Stimulated activated effector memory CD8-positive, alpha-beta T cell treated with anti-CD3 and anti-CD28 coated beads, Interleukin-12 subunit alpha, Interleukin-12 subunit beta, amount 100 ng/mL, for 72 hours (primary cell): ENCODE results near the gene GJB3.
A peak's percentile ranks its signal among the peaks of the same experiment; 100 is the strongest.

ENCODE experiments used
- ATAC-seq: fragments of 150-1000 bp; cut with Tn5 transposase; 2 replicates; pipeline ENCODE4 v1.10.0; 2021
- DNase-seq, 2 donors: peaks; one replicate each; pipeline ENCODE4 v3.0.0; 2021 to 2022; ENCODE audit warnings: low spot score in 2 of 2
- H3K27ac Mint-ChIP-seq: one replicate; pipeline ENCODE4 v1.8.0; 2022; ENCODE audit warnings: mild to moderate bottlenecking, mixed read lengths
- H3K36me3 Mint-ChIP-seq: one replicate; pipeline ENCODE4 v1.8.0; 2022; ENCODE audit warnings: mild to moderate bottlenecking, mixed read lengths
- H3K4me1 Mint-ChIP-seq: one replicate; pipeline ENCODE4 v1.8.0; 2022; ENCODE audit warnings: mixed read lengths
- H3K4me3 Mint-ChIP-seq: one replicate; pipeline ENCODE4 v1.8.0; 2022; ENCODE audit warnings: mild to moderate bottlenecking, mixed read lengths
- H3K9me3 Mint-ChIP-seq: one replicate; pipeline ENCODE4 v1.8.0; 2022; ENCODE audit warnings: mixed read lengths

The GJB3 gene

DNA sequence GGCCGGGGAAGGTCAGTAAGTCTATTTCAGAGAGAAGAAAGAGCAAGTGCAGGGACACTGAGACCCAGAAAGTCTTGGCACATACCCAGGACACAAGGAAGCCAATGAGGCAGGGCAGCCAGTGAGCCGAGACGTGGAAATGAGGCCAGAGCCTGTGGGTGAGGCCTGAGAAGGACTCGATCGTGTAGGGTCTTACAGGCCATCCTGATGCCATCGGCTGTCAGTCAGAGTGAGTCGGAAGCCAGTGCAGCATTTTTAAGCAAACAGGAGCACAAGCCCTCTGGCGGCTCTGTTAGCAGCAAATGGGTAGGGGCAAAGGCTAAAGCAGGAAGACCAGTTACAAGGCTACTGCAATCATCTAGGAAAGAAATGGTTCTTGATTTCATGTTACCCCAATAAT, 6.1 kb upstream of the GJB3 start:
- no peak overlapping the region for H3K27ac Mint-ChIP-seq
- no peaks in the 10 kb centered on the region for H3K4me1 Mint-ChIP-seq
- H3K9me3 Mint-ChIP-seq = no peaks in the 10 kb centered on the region
- no peak for DNase-seq
- H3K4me3 Mint-ChIP-seq = no peak overlapping the region
- ATAC-seq = no peak
- no peaks in the 10 kb centered on the region for H3K36me3 Mint-ChIP-seq

DNA sequence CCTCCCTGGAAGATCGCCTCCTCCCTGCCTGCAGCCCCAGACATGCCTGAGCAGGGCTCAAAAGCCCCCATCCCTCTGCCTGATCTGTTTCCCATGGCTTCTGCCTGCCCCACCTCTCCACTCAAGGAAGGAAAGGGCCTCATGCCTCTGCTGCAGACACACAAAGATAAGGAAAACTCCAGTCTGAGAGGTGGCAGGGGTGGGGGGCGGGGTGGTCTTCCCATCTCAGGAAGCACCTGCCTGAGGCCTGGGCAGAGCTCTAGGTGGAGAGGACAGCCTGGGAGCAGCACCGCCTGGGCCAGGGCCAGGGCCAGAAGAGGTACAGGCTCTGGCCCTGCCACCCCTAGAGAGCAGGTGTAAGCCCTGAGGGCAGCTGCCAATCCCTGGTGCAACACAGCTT, 4.1 kb upstream of the GJB3 start:
- DNase-seq (no peak), ATAC-seq (no peak)
- H3K27ac Mint-ChIP-seq = no peak overlapping the region
- no peaks in the 10 kb centered on the region for H3K9me3 Mint-ChIP-seq
- no peak overlapping the region for H3K4me3 Mint-ChIP-seq
- H3K4me1 Mint-ChIP-seq = no peaks in the 10 kb centered on the region
- H3K36me3 Mint-ChIP-seq = no peaks in the 10 kb centered on the region

DNA sequence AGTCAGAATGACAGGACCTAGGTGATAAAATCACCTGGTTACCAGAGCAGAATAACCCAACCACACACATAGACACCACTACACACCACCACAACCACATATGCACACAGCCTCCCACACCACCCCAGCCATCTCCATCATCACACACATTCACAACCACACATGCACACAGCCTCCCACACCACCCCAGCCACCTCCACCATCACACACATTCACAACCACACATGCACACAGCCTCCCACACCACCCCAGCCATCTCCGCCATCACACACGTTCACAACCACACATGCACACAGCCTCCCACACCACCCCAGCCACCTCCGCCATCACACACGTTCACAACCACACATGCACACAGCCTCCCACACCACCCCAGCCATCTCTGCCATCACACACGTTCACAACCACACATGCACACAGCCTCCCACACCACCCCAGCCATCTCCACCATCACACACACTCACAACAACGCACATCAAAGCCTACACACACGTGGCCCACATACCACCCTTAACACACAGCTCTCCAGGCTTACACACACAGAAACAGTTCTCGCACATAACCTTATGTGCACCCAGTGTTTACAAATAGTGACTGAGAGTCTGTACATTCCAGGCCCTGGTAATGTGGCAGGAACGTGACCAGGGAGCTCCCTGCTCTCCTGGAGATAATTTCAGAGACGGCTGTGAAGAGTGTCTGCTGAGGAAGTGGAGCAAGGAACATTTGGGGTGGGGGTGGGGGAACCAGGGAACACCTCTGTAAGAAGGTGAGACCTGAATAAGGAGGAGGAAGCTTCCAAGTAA, 3.3 kb upstream of the GJB3 start:
- no peak overlapping the region for H3K27ac Mint-ChIP-seq
- DNase-seq = no peak
- H3K36me3 Mint-ChIP-seq = no peaks in the 10 kb centered on the region
- H3K9me3 Mint-ChIP-seq = no peaks in the 10 kb centered on the region
- no peak for ATAC-seq
- H3K4me1 Mint-ChIP-seq = no peaks in the 10 kb centered on the region
- no peak overlapping the region for H3K4me3 Mint-ChIP-seq

DNA sequence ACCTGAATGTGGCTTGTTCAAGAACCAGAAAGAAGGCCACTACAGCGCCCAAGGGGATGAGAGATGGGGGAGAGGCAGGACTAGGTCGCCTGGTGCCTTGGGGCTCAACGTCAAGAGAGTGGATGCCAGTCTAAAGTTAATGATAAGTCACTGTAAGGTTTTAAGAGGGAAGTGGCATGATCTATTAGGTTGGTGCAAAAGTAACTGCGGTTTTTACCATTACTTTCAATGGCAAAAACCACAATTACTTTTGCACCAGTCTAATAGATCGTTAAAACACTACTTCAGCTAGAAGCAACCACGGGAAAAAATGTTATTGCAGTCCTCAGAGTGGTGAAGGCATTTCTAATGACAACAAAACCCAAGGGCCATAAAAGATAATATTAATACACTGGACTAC, 2.6 kb upstream of the GJB3 start:
- no peak overlapping the region for H3K27ac Mint-ChIP-seq
- H3K4me1 Mint-ChIP-seq = no peaks in the 10 kb centered on the region
- H3K4me3 Mint-ChIP-seq = no peak overlapping the region

DNA sequence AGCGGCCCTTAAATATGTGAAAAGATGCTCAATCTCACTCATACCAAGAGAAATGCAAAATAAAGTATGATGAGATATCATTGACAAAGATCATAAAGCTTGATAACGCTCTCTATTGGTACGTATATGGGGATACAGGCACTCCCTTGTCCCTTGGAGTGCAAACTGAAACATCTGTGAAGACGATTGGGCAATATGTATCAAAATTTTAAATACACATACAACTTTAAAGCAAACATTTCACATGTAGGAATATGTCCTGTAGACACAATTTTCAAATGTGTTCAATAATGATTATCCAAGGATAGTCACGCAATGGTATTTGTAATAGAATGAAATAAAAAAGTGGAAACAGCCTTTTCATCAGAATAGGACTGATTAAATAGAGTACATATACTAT, 2.0 kb upstream of the GJB3 start:
- H3K36me3 Mint-ChIP-seq = no peaks in the 10 kb centered on the region
- no peak overlapping the region for H3K4me3 Mint-ChIP-seq
- H3K27ac Mint-ChIP-seq = no peak overlapping the region
- DNase-seq (no peak), ATAC-seq (no peak)
- no peaks in the 10 kb centered on the region for H3K9me3 Mint-ChIP-seq
- H3K4me1 Mint-ChIP-seq = no peaks in the 10 kb centered on the region

More for the DNA sequence above, 2.6 kb upstream of the GJB3 start:
- Mint-ChIP-seq H3K36me3 (no peaks in the 10 kb centered on the region), H3K9me3 (no peaks in the 10 kb centered on the region)
- DNase-seq = no peak
- no peak for ATAC-seq

DNA sequence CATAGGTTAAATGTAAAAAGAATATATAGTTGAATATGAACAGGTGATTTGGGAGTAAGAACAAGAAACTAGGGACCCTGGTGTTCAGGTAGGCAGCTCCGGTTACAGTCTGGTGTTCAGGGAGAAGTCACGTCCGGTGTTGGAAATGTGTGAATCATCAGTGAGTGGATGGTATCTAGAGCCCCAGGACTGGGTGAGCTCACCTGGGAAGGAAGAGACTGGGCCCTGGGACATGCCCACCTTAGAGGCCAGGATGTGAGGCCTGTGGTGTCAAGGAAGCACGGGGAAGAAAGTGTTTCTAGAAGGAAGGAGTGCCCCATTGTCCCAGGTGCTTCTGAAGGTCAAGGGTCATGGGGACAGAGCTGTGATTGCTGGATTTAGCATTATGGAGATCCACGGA, 1.5 kb upstream of the GJB3 start:
- H3K4me3 Mint-ChIP-seq = no peak overlapping the region
- H3K9me3 Mint-ChIP-seq = no peaks in the 10 kb centered on the region
- no peak for DNase-seq
- no peak for ATAC-seq
- H3K36me3 Mint-ChIP-seq = no peaks in the 10 kb centered on the region
- no peaks in the 10 kb centered on the region for H3K4me1 Mint-ChIP-seq
- no peak overlapping the region for H3K27ac Mint-ChIP-seq

DNA sequence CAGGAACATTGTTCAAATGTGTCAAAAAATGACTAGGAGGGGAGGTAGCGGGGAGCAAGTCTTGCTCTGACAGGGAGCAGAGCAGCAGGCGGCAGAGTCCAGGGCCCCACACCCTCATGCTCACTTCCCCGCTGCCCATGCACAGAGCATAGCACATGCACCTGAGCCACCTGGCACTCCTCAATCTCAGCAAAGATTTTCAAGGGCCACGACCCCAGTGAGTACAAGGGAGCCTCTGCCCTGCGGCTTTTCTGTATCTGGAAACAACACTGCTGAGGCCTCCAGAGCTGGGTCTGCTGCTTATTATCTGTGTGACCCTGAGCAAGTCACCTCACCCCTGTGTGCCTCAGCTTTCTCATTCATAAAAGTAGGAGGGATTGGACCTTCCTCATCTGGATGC, 1.1 kb upstream of the GJB3 start:
- ATAC-seq = no peak

DNA sequence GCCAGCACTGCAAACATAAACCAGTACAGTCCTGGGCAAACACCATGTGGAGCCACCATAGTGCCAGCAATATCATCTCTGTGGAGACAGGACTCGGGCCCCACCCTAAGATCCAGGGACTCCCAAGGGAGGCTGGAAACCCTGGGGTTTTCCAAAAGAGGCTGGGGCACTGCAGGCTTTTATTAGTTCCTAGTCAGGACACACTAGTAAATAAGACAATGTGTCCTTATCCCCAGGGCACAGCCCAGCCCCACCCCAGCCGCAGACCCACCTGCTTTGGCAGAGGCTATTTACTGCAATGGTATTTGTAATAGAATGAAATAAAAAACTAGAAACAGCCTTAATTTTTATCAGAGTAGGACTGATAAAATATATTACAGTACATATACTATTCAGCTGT, 486 bp upstream of the GJB3 start:
- H3K4me3 Mint-ChIP-seq = no peak overlapping the region

More for the DNA sequence above, 1.1 kb upstream of the GJB3 start:
- no peaks in the 10 kb centered on the region for H3K36me3 Mint-ChIP-seq
- no peaks in the 10 kb centered on the region for H3K9me3 Mint-ChIP-seq
- no peaks in the 10 kb centered on the region for H3K4me1 Mint-ChIP-seq
- H3K27ac Mint-ChIP-seq = no peak overlapping the region
- no peak for DNase-seq
- H3K4me3 Mint-ChIP-seq = no peak overlapping the region

DNA sequence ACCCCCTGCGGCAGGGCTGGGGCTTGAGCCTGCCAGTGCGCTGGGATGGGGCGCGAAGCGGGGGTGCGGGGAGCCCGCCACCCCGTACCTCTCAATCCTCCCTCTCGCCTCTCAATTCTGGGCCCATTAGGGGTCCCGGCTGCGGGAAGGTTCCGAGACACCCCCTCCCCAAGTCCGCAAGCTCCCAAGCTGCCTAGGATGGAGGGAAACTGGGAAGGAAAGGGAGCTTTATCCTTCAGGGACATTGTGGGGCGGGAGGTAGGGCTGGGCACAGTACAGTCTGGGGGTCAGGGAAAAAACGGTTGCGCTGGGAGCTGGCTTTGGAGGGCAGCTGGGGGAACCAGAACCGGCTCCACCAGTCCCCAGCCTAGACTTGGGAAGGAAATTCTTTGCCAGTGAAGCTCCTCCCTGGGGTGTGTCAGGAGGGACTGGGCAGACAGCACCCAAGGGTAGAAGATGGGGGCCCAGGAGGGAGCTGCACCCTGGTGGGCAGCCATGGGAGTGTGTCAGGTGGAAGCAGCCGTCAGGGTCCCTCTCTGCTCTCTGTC, 904 bp downstream of the GJB3 start:
- Mint-ChIP-seq H3K27ac (no peak overlapping the region), H3K4me1 (peaks cover 7% of the 10 kb centered on the region), H3K9me3 (no peaks in the 10 kb centered on the region), H3K4me3 (peak overlapping the region; percentile 6), H3K36me3 (no peaks in the 10 kb centered on the region)
- DNase-seq = no peak
- no peak for ATAC-seq

More for the DNA sequence above, 486 bp upstream of the GJB3 start:
- no peak overlapping the region for H3K27ac Mint-ChIP-seq
- no peaks in the 10 kb centered on the region for H3K9me3 Mint-ChIP-seq
- DNase-seq = no peak
- ATAC-seq = no peak
- no peaks in the 10 kb centered on the region for H3K36me3 Mint-ChIP-seq
- H3K4me1 Mint-ChIP-seq = no peaks in the 10 kb centered on the region

DNA sequence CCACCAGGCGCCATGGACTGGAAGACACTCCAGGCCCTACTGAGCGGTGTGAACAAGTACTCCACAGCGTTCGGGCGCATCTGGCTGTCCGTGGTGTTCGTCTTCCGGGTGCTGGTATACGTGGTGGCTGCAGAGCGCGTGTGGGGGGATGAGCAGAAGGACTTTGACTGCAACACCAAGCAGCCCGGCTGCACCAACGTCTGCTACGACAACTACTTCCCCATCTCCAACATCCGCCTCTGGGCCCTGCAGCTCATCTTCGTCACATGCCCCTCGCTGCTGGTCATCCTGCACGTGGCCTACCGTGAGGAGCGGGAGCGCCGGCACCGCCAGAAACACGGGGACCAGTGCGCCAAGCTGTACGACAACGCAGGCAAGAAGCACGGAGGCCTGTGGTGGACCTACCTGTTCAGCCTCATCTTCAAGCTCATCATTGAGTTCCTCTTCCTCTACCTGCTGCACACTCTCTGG, 3.8 kb downstream of the GJB3 start:
- H3K4me3 Mint-ChIP-seq = no peak overlapping the region
- H3K9me3 Mint-ChIP-seq = no peaks in the 10 kb centered on the region
- peaks cover 8% of the 10 kb centered on the region for H3K4me1 Mint-ChIP-seq
- no peaks in the 10 kb centered on the region for H3K36me3 Mint-ChIP-seq
- DNase-seq (no peak), ATAC-seq (no peak)
- H3K27ac Mint-ChIP-seq = no peak overlapping the region

DNA sequence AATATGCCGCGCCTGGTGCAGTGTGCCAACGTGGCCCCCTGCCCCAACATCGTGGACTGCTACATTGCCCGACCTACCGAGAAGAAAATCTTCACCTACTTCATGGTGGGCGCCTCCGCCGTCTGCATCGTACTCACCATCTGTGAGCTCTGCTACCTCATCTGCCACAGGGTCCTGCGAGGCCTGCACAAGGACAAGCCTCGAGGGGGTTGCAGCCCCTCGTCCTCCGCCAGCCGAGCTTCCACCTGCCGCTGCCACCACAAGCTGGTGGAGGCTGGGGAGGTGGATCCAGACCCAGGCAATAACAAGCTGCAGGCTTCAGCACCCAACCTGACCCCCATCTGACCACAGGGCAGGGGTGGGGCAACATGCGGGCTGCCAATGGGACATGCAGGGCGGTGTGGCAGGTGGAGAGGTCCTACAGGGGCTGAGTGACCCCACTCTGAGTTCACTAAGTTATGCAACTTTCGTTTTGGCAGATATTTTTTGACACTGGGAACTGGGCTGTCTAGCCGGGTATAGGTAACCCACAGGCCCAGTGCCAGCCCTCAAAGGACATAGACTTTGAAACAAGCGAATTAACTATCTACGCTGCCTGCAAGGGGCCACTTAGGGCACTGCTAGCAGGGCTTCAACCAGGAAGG, 4.3 kb downstream of the GJB3 start:
- no peak for ATAC-seq
- Mint-ChIP-seq H3K9me3 (no peaks in the 10 kb centered on the region), H3K36me3 (no peaks in the 10 kb centered on the region), H3K4me3 (no peak overlapping the region), H3K27ac (no peak overlapping the region), H3K4me1 (peaks cover 14% of the 10 kb centered on the region)
- DNase-seq = no peak

DNA sequence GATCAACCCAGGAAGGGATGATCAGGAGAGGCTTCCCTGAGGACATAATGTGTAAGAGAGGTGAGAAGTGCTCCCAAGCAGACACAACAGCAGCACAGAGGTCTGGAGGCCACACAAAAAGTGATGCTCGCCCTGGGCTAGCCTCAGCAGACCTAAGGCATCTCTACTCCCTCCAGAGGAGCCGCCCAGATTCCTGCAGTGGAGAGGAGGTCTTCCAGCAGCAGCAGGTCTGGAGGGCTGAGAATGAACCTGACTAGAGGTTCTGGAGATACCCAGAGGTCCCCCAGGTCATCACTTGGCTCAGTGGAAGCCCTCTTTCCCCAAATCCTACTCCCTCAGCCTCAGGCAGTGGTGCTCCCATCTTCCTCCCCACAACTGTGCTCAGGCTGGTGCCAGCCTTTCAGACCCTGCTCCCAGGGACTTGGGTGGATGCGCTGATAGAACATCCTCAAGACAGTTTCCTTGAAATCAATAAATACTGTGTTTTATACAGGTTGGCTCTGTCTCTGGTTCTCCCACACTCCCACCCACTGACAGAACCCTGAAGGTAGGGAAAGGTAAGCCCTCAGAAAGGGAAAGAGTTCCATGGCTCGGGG, 5.0 kb downstream of the GJB3 start:
- ATAC-seq (no peak), DNase-seq (no peak)
- Mint-ChIP-seq H3K27ac (no peak overlapping the region), H3K36me3 (no peaks in the 10 kb centered on the region), H3K4me3 (no peak overlapping the region), H3K4me1 (peaks cover 15% of the 10 kb centered on the region), H3K9me3 (no peaks in the 10 kb centered on the region)

DNA sequence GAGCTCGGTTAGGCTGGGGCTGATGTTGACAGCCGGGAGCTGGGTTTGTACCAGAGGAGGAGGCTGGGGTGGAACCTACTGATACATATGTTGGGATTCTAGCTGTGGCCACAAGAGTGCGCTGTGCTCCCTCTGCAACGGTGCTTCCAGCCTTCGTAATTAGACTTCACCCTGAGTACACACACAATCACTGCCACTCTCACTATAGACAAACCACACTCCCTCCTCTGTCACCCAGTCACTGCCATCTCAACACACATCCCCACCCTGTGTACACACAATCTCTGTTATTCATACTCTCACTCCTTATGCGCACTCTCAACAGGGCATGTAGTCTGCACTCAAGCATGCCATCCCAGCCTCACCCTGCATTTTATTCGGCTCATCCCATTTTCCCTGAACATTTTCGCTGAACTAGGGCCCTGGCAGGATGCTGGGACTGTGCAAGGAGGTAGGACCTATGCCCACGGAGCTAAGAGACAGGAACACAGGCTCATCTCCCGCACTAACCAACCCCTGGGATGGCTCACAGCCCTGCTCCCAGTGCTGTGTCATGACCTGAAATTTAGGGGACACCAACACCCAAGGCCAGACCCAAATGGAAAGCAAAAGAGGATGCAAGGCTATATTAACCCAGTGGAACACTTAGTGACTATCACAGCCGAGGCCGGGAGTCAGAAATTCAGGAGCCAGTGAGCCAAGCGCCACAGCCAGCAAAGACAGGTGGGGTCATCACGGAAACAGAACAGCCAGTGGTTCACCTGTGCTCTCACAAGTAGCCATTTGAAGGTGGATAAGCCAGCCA, 5.7 kb downstream of the GJB3 start:
- ATAC-seq (peak; percentile 83), DNase-seq (peak; percentile 46 to 76)
- Mint-ChIP-seq H3K4me3 (no peak overlapping the region), H3K9me3 (no peaks in the 10 kb centered on the region), H3K4me1 (peaks cover 15% of the 10 kb centered on the region), H3K36me3 (no peaks in the 10 kb centered on the region), H3K27ac (no peak overlapping the region)

DNA sequence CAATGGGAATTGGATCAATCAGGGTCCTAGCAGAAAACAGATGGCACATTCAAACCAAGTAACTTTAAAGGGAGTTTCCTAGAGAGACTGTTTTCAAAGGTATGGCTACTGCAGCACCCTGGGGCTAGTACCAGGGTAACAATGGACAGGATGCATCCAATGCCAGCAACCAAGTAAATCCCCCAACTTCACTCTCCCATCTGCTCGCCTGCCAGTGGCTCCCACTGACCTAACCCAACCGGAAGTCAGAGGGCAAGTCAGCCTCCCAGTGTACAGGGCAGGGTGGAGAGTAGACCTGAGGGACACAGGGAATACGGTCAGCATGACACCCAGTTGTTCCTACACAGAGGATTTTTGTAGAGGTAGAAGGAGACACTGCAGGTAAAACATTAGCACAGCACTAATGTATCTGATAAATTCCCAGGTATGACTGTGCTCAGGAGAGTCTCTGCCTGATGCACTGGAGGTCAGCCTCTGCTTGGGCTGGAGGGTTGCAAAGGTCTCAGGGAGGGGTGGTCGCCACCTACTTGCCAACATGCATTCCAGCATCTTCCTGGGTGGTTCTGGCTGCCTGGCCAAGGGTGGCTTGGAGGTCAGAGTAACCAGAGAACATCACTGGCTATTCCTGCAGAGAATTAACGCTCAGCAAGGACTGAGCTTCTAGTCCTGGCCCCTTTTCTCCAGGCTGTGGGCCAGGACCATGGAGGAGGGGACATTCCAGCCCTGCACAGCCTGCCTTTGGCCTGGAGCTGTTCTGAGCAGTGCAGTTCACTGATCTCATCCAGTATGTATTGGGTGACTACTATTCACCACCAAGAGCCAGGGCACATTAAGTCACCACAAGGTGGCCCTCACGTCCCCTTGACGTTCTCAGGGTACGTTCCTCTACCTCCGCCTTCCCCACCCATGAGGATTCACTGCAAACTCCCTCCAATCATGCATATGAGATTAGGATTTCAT, 6.7 kb downstream of the GJB3 start:
- H3K36me3 Mint-ChIP-seq = no peaks in the 10 kb centered on the region
- H3K4me3 Mint-ChIP-seq = no peak overlapping the region
- no peaks in the 10 kb centered on the region for H3K9me3 Mint-ChIP-seq
- ATAC-seq (no peak), DNase-seq (no peak)
- peaks cover 15% of the 10 kb centered on the region for H3K4me1 Mint-ChIP-seq
- H3K27ac Mint-ChIP-seq = no peak overlapping the region
